ENCODE data around the gene HERC4. TPM values are rescaled to one million over a fixed set of nuclear protein-coding genes. Genes with fewer than 3 reads are reported as not detected.

Gene HERC4
- total and polyA plus RNA-seq, 9 of the 15 experiments (the other 6 are each of a cell fraction or from before 2014, with no cell fraction given), result 12.5 to 33.5 (median 22.8) TPM

DNA sequence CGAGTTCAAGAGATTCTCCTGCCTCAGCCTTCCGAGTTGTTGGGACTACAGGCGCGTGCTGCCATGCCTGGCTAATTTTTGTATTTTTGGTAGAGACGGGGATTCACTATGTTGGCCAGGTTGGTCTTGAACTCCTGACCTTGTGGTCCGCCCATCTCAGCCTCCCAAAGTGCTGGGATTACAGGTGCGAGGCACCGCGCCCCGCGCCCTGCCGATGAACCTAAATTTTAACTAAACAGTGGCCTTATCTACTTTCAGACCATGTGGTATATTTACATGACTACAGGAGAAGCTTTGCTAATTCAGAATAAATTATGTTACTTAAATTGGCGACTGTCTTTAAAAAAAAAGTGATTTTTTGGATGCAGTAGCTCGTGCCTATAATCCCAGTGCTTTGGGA is 181.4 kb downstream of the HERC4 start (continued):
- no peak for TF ChIP-seq RFX7 (CRISPR knock-in tag; IDR thresholded peaks at IDR 0.05)
- TF ChIP-seq OTX1 (CRISPR knock-in tag; IDR thresholded peaks at IDR 0.05), result no peak
- TF ChIP-seq ZNF79 (CRISPR knock-in tag; IDR thresholded peaks at IDR 0.05; ENCODE audit: low read depth), result no peak
- TF ChIP-seq POLR2AphosphoS5 (IDR thresholded peaks at IDR 0.05; ENCODE audit: control insufficient read depth, insufficient read depth, low read depth, low read length), result no peak
- TF ChIP-seq DEAF1 (CRISPR knock-in tag; IDR thresholded peaks at IDR 0.05), result no peak
- TF ChIP-seq, protein P1, sequence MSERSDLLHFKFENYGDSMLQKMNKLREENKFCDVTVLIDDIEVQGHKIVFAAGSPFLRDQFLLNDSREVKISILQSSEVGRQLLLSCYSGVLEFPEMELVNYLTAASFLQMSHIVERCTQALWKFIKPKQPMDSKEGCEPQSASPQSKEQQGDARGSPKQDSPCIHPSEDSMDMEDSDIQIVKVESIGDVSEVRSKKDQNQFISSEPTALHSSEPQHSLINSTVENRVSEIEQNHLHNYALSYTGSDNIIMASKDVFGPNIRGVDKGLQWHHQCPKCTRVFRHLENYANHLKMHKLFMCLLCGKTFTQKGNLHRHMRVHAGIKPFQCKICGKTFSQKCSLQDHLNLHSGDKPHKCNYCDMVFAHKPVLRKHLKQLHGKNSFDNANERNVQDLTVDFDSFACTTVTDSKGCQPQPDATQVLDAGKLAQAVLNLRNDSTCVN (CRISPR knock-in tag; IDR thresholded peaks at IDR 0.05), result no peak
- TF ChIP-seq NCOR1 (IDR thresholded peaks at IDR 0.05), result no peak
